Esophagus muscularis mucosa (tissue), 4 donors: ENCODE data around the gene C12orf57. TPM values are rescaled to one million over a fixed set of nuclear protein-coding genes. Genes with fewer than 3 reads are reported as not detected.

ENCODE experiments used
- DNase-seq: peaks from one replicate; pipeline ENCODE4 v3.0.0-alpha.2; 2017; ENCODE audit errors: extremely low spot score
- H3K27ac ChIP-seq, 4 donors: fragments of 200-600 bp; sonication (generic); replicated peaks in 1 of 4; 1 replicate in 3 of 4; 2 replicates in 1 of 4; pipeline ENCODE4 v1.5.1; 2016 to 2019; ENCODE audit warnings: mild to moderate bottlenecking in 1 of 4
- H3K27me3 ChIP-seq, 4 donors: fragments of 200-600 bp; sonication (generic); one replicate each; pipeline versions ENCODE4 v1.5.1 to v1.6.0; 2016 to 2019
- H3K36me3 ChIP-seq, 4 donors: fragments of 200-600 bp; sonication (generic); one replicate each; pipeline ENCODE4 v1.5.1; 2016 to 2019
- H3K4me1 ChIP-seq, 4 donors: fragments of 200-600 bp; sonication (generic); one replicate each; pipeline ENCODE4 v1.5.1; 2016 to 2019
- H3K4me3 ChIP-seq, 4 donors: fragments of 200-600 bp; sonication (generic); 1 replicate in 2 of 4; 2 replicates in 2 of 4; pipeline ENCODE4 v1.5.1; 2016 to 2019; ENCODE audit warnings: mild to moderate bottlenecking in 4 of 4, moderate library complexity in 1 of 4
- H3K9me3 ChIP-seq, 4 donors: fragments of 200-600 bp; sonication (generic); 1 replicate in 3 of 4; 2 replicates in 1 of 4; pipeline ENCODE4 v1.5.1; 2016 to 2019
- CTCF ChIP-seq, 3 experiments: fragments of 200-600 bp in 2 of 3; fragments of 450-650 bp in 1 of 3; sonication (generic) in 2 of 3; IDR thresholded peaks; one replicate each; pipeline ENCODE4 v1.5.1; 2017 to 2019; ENCODE audit warnings: antibody characterized with exemption in 3 of 3, mild to moderate bottlenecking in 2 of 3, moderate library complexity in 1 of 3
- EP300 ChIP-seq: sonication (generic); formaldehyde crosslinking; IDR thresholded peaks from one replicate; pipeline ENCODE4 v1.6.1; 2017; ENCODE audit warnings: antibody characterized with exemption
- POLR2A ChIP-seq: fragments of 450-650 bp; IDR thresholded peaks from one replicate; pipeline ENCODE4 v1.6.1; 2017; ENCODE audit warnings: antibody characterized with exemption, moderate library complexity, mild to moderate bottlenecking, low read depth
- POLR2AphosphoS5 ChIP-seq, 2 donors: sonication (generic); formaldehyde crosslinking; IDR thresholded peaks; one replicate each; pipeline ENCODE4 v1.6.1; 2017; ENCODE audit warnings: antibody characterized with exemption in 2 of 2
- WGBS: methylation state at CpG from one replicate; pipeline ENCODE4 v1.1.5; 2018; 5-methylcytosine and 5-hydroxymethylcytosine counted together
- intact Hi-C: fragments of 100-400 bp; cut with DNase I; formaldehyde crosslinking; loops from one replicate; pipeline ENCODE4 v1.15.1; 2023
- total RNA-seq, 4 donors: library from RNA; depleted of rRNA; stranded (reverse); fragments of >200 nt; gene quantifications; one replicate each; pipeline versions ENCODE4 v1.1.0 to v1.2.1, GENCODE V29; 2016

The C12orf57 gene
- total RNA-seq, 4 donors from 2014 or later, result 307 to 437 (median 325) TPM

- Histone ChIP-seq H3K36me3 (peaks cover 0 to 28% (median 9%) of the 10 kb centered on the region in 4 donors), H3K9me3 (no peaks in the 10 kb centered on the region), H3K4me1 (peaks cover 45 to 53% (median 52%) of the 10 kb centered on the region in 4 donors), H3K27ac (peak overlapping the region; percentile 95 to 99 (median 98)), H3K27me3 (no peaks in the 10 kb centered on the region), H3K4me3 (peak overlapping the region; percentile 38 to 99 (median 92))
- TF ChIP-seq EP300, result no peak
- no peak for TF ChIP-seq POLR2AphosphoS5 (IDR thresholded peaks at IDR 0.05)
- TF ChIP-seq CTCF (IDR thresholded peaks at IDR 0.05), result no peak
- TF ChIP-seq POLR2A, result no peak
- intact Hi-C loops, result no loop called here
- WGBS, result 8% methylated on average over 1 of the region's 1 CpG
- DNase-seq, result no peak
Measured at GRCh38 chr12:6925239-6925539, 18.6 kb upstream of the C12orf57 start.

- H3K9me3 ChIP-seq, result no peaks in the 10 kb centered on the region
- no peak for DNase-seq
- WGBS, result 5% methylated on average over 8 of the region's 8 CpGs
- H3K27me3 ChIP-seq, result no peaks in the 10 kb centered on the region
- peaks cover 0 to 23% (median 9%) of the 10 kb centered on the region in 4 donors for H3K36me3 ChIP-seq
- intact Hi-C loops, result no loop called here
- peak overlapping the region; percentile 85 to 99 (median 92) for H3K4me3 ChIP-seq
- peak; percentile 65 to 80 for TF ChIP-seq POLR2AphosphoS5 (IDR thresholded peaks at IDR 0.05)
- TF ChIP-seq EP300, result no peak
- H3K4me1 ChIP-seq, result peaks cover 50 to 58% (median 57%) of the 10 kb centered on the region in 4 donors
- H3K27ac ChIP-seq, result peak overlapping the region; percentile 95 to 99 (median 98)
Measured at GRCh38 chr12:6925540-6926279, 18.1 kb upstream of the C12orf57 start.

GRCh38 chr12:6927379-6928021, 16.3 kb upstream of the C12orf57 start, which contains the start of gene ATN1:
TSS of gene ATN1 (plus strand) at chr12:6927959. CDS start at chr12:6934002, 6,043 bp downstream.
- no peaks in the 10 kb centered on the region for H3K9me3 ChIP-seq
- intact Hi-C loops, result no loop called here
- no peaks in the 10 kb centered on the region for H3K27me3 ChIP-seq
- peak within 1 kb of the TSS; percentile 95 to 99 (median 98) for H3K27ac ChIP-seq
- H3K4me1 ChIP-seq, result peaks cover 66 to 76% (median 75%) of the 10 kb centered on the region in 4 donors
- DNase-seq, result peak; percentile 96
- H3K4me3 ChIP-seq, result peak within 1 kb of the TSS; percentile 85 to 99 (median 92)
- peaks cover 0 to 5% (median 3%) of the 10 kb centered on the region in 4 donors for H3K36me3 ChIP-seq
- 1% methylated on average over 47 of the region's 66 CpGs for WGBS
- TF ChIP-seq EP300 (no peak), POLR2A (no peak), CTCF (IDR thresholded peaks at IDR 0.05) (no peak), POLR2AphosphoS5 (IDR thresholded peaks at IDR 0.05) (peak; percentile 82 to 88)

GRCh38 chr12:6928022-6928702, 15.7 kb upstream of the C12orf57 start:
- peak overlapping the region; percentile 95 to 99 (median 98) for H3K27ac ChIP-seq
- intact Hi-C loops, result no loop called here
- WGBS, result 2% methylated on average over 9 of the region's 79 CpGs
- H3K9me3 ChIP-seq, result no peaks in the 10 kb centered on the region
- no peak for DNase-seq
- no peaks in the 10 kb centered on the region for H3K27me3 ChIP-seq
- H3K4me3 ChIP-seq, result peak overlapping the region; percentile 85 to 99 (median 92)
- TF ChIP-seq POLR2AphosphoS5 (IDR thresholded peaks at IDR 0.05) (no peak), EP300 (no peak), CTCF (IDR thresholded peaks at IDR 0.05) (no peak)
- H3K4me1 ChIP-seq, result peaks cover 72 to 83% (median 82%) of the 10 kb centered on the region in 4 donors
- H3K36me3 ChIP-seq, result peaks cover 0 to 3% (median under 1%) of the 10 kb centered on the region in 4 donors
